Measurements from ENCODE around the gene CST11.

The CST11 gene

GRCh38 chr20:23454816-23455215, 2.1 kb upstream of the CST11 start:
- FAIRE-seq (no peak), DNase-seq (ENCODE audit: insufficient read length, low spot score) (no peak)

- no peak for FAIRE-seq
- DNase-seq (ENCODE audit: insufficient read length, low spot score): no peak
These were observed 1.2 kb upstream of the CST11 start for GRCh38 chr20:23453549-23454543.

GRCh38 chr20:23451956-23452487, 654 bp downstream of the CST11 start:
- no peak for DNase-seq (ENCODE audit: insufficient read length, low spot score)
- FAIRE-seq: no peak

- FAIRE-seq (no peak), DNase-seq (ENCODE audit: insufficient read length, low spot score) (no peak)
These were observed 1.8 kb downstream of the CST11 start for GRCh38 chr20:23450877-23451276.

DNA sequence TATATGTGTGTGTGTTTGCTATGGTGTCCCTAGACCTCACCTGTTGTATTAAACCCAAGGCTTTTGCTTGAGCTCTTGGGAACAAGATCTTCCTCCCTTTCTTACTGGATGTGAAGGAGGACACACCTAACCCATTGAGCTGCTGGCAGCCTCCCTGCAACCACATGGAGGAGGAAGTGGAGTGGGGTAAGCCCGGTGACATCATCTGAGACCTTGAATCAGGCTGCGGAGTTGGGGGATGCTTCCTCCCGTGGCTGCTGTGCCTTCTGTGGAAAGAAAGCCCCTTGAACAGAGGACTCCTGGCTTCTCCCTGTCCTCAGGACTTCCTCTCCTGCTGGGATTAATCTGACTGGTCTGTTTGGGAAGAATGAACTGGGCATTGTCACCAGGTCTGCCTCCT, 3.3 kb downstream of the CST11 start:
- no peak for FAIRE-seq

DNA sequence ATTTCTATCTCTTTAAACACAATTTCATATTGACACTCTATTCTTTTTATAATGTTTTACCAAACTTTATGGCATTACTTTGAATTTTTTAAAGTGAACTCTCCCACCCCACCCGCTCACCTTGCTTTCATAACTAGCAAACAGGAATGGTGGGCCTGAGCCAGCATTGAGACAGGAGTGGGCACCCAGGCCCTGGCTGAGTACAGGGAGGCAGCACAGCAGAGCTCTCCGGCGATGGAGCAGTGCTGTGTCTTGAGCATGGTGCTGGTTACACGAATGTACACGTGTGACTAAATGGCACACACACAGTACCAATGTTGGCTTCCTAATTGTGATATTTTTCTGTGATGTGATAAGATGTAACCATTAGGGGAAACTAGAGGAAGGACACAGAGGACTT, 4.5 kb downstream of the CST11 start:
- FAIRE-seq (no peak), DNase-seq (ENCODE audit: insufficient read length, low spot score) (no peak)

More for the DNA sequence above, 3.3 kb downstream of the CST11 start:
- DNase-seq (ENCODE audit: insufficient read length, low spot score): no peak

DNA sequence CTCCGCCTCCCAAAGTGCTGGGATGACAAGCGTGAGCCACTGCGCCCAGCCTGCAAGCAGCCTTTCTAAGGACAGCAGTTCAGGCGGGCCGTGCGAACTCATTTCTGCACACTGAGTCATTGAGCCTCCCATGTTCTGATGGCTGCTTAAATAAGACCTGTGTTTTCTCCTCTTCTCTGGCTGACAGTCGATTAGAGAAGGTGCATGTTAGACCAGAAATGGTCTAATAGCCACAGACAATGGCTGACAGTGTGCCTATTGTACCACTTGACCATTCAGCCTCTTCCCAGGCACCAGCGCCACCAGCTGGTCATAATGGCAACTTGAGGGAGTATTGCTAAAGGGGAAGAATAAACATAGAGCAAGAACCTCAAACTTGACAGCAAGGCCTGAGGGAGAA, 6.2 kb downstream of the CST11 start:
- DNase-seq (ENCODE audit: insufficient read length, low spot score) (peak; percentile 29), FAIRE-seq (peak; percentile 31)

DNA sequence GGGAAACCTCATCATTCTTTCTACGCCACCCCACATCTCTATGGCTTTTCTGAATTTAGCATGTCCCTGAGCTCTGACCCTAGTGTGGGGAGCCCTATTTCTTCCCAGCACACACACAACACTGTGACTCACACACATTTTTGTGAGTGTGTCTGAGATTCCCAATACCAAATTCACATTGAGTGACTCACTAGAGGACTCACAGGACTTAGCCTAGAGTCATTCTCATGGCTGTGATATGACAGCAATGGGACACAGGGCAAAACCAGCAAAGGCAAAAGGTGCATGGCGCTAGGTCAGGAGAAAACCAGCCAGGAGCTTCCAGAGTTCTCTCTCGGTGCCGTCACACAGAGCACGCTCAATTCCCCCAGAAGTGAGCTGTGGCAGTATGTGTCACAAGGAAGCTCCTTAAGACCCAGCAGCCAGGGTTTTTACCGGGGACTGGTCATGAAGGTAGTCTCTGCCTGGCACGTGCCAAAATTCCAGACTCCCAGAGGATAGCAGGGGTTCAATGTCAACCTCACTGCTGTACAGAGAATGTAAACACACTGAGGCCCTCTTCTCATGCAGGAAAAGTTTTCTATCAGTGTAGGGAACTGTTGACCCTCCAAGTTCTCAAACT, 7.0 kb downstream of the CST11 start:
- no peak for DNase-seq (ENCODE audit: insufficient read length, low spot score)
- no peak for FAIRE-seq

- no peak for DNase-seq (ENCODE audit: insufficient read length, low spot score)
- no peak for FAIRE-seq
These were observed 7.8 kb downstream of the CST11 start for GRCh38 chr20:23444859-23445258.

DNA sequence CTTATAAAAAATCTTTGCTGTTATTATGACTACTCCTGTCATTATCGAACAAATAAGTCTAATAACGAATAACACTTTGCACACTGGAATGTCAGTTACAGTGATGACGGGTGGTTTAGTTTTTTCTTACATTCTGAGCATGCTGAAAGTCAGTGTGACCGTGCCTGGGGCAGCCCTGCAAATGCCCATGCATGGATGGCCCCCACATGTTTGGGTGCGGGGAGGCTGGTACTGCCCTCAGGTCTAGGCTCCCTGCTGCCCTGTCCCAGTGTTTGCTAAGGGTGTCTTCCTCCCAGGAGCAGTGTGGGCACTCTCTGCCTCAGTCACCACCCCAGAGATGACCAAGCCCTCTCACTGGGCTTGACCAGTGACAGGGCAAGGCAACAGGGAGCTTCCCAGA, 10.2 kb downstream of the CST11 start:
- no peak for DNase-seq (ENCODE audit: insufficient read length, low spot score)

GRCh38 chr20:23441850-23442313, 10.8 kb downstream of the CST11 start:
- DNase-seq (ENCODE audit: insufficient read length, low spot score) (peak; percentile 65), FAIRE-seq (peak; percentile 73)

More for the DNA sequence above, 10.2 kb downstream of the CST11 start:
- FAIRE-seq: no peak

GRCh38 chr20:23440004-23440403, 12.7 kb downstream of the CST11 start:
- DNase-seq (ENCODE audit: insufficient read length, low spot score): no peak
- FAIRE-seq: no peak

DNA sequence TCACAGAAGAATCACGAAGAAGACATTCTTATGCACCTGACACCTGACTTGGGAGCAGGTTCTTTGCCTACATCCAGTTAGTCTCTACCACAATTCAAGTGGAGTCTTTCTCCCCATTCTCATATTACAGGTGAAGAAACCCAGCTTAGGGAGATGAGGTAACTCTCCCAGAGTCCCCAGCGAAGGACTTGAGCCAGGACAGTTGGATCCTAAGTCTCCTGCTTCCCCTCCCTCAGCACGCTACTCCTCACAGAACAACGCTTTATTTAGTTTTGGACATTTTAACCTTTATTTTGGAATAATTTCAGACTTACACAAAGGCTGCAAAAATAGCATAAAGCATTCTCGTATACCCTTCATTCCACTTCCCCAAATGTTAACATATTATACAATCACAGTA, 14.0 kb downstream of the CST11 start:
- DNase-seq (ENCODE audit: insufficient read length, low spot score): no peak
- FAIRE-seq: no peak

- DNase-seq (ENCODE audit: insufficient read length, low spot score): no peak
- FAIRE-seq: no peak
These were observed 15.4 kb downstream of the CST11 start for GRCh38 chr20:23437126-23437899.

- no peak for DNase-seq (ENCODE audit: insufficient read length, low spot score)
- FAIRE-seq: no peak
These were observed 16.0 kb downstream of the CST11 start for GRCh38 chr20:23436681-23437080.

- no peak for FAIRE-seq
- DNase-seq (ENCODE audit: insufficient read length, low spot score): no peak
These were observed 16.8 kb downstream of the CST11 start for GRCh38 chr20:23435626-23436539.

GRCh38 chr20:23434521-23435313, 18.0 kb downstream of the CST11 start:
- FAIRE-seq (no peak), DNase-seq (ENCODE audit: insufficient read length, low spot score) (no peak)

DNA sequence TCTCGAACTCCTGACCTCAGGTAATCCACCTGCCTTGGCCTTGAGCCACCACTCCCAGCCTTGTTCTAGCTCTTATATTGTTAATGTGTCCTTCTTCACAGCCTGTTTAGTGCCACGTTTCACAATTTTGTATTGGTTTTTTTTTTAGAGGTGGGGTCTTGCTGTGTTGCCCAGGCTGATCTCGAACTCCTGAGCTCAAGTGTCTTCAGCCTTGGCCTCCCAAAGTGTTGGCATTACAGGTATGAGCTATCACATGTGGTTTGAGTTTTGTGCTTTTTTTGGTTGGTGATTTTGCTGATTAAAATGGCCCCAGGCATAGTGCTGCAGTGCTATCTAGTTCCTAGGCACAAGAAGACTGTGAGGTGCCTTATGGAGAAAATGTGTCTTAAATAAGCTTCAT, 19.0 kb downstream of the CST11 start:
- DNase-seq (ENCODE audit: insufficient read length, low spot score) (no peak), FAIRE-seq (no peak)

- no peak for DNase-seq (ENCODE audit: insufficient read length, low spot score)
- FAIRE-seq: no peak
These were observed 27.5 kb downstream of the CST11 start for GRCh38 chr20:23425129-23425528.
